Peyer's patch (tissue), 4 donors: ENCODE measurements around the gene TFAP2B.

ENCODE experiments used
- POLR2A ChIP-seq, 2 donors: fragments of 450-650 bp; IDR thresholded peaks; one replicate each; pipeline ENCODE4 v1.5.1; 2017; ENCODE audit warnings: antibody characterized with exemption in 2 of 2, mild to moderate bottlenecking in 2 of 2, moderate library complexity in 2 of 2
- TF ChIP-seq, protein P1 (sequence below), 6 experiments: fragments of 450-650 bp in 4 of 6; fragments of 200-600 bp in 2 of 6; sonication (generic) in 1 of 6; IDR thresholded peaks; one replicate each; pipeline ENCODE4 v1.5.1; 2017 to 2019; ENCODE audit warnings: antibody characterized with exemption in 6 of 6, mild to moderate bottlenecking in 3 of 6, moderate library complexity in 1 of 6

DNA sequence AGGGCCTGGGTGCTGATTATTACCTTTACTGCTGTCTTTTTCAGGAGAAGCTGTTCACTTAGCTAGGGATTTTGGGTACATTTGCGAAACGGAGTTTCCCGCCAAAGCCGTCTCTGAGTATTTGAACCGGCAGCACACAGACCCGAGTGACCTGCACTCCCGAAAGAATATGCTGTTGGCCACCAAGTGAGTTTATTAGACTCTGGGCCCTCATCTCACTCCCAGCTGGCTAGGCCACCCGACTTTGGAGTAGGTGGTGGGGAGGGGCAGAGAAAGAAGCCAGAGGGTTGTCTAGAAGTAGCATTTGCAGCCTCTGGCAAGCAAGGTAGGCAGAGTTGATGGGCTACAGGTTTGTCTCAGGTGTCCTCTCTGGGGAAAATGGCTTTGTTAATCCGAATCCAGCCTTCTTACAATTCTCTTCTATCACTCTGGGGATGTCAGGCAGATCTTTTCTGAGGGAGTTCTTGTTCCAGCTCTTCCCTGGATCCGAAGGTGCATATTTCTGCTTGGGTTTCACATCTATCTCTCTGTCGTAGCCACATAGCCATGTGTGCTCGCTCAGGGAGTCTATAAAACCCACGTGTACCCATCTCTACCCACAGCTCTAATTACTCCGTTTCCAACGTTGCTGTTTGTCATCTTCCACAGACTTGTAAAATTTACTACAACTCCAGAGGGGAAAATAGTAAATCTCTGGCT is 21.6 kb downstream of the TFAP2B start:
- TF ChIP-seq, protein P1, sequence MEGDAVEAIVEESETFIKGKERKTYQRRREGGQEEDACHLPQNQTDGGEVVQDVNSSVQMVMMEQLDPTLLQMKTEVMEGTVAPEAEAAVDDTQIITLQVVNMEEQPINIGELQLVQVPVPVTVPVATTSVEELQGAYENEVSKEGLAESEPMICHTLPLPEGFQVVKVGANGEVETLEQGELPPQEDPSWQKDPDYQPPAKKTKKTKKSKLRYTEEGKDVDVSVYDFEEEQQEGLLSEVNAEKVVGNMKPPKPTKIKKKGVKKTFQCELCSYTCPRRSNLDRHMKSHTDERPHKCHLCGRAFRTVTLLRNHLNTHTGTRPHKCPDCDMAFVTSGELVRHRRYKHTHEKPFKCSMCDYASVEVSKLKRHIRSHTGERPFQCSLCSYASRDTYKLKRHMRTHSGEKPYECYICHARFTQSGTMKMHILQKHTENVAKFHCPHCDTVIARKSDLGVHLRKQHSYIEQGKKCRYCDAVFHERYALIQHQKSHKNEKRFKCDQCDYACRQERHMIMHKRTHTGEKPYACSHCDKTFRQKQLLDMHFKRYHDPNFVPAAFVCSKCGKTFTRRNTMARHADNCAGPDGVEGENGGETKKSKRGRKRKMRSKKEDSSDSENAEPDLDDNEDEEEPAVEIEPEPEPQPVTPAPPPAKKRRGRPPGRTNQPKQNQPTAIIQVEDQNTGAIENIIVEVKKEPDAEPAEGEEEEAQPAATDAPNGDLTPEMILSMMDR (IDR thresholded peaks at IDR 0.05) = no peak
- TF ChIP-seq POLR2A (IDR thresholded peaks at IDR 0.05) = no peak
